Measurements from ENCODE around the gene FBXL4.

GRCh38 chr6:98909236-98909635 lies 38.5 kb downstream of the FBXL4 start:
- TF ChIP-seq CTCF (IDR thresholded peaks at IDR 0.05; ENCODE audit: insufficient read depth, low read length) (no peak), POLR2AphosphoS5 (IDR thresholded peaks at IDR 0.05; ENCODE audit: low read depth) (no peak)

All from HL-60 (cell line).